K562 (cell line): Measurements from ENCODE around the gene MYO3A. TPM values are rescaled to one million over a fixed set of nuclear protein-coding genes. Genes with fewer than 3 reads are reported as not detected.

Experiments used
- ATAC-seq: fragments of 200-7000 bp; cut with Tn5 transposase; 3 replicates; pipeline ENCODE4 v1.9.1; 2020; ENCODE audit warnings: moderate library complexity
- BruUV-seq: library from RNA; stranded (reverse); fragments of 400-500 nt; replicated peaks from 2 replicates; lab custom pipeline; 2021; lab: Mats Ljungman, UMichigan
- CTCF ChIA-PET: fragments of 300-600 bp; formaldehyde crosslinking; extraction: SDS; loops from one replicate; lab custom pipeline; 2021; ENCODE audit warnings: low intra/inter-chr PET ratio; lab: Yijun Ruan, JAX
- POLR2A ChIA-PET: fragments of 300-600, 350-650 bp; sonication (Branson Sonifier 250); formaldehyde crosslinking; extraction: SDS; loops from one replicate; lab custom pipeline; 2021; ENCODE audit warnings: antibody characterized with exemption, inconsistent platforms; lab: Yijun Ruan, JAX
- DNase-seq, 4 experiments: peaks; one replicate each; pipeline versions ENCODE4 v3.0.0 to v3.0.0-alpha.2; 2011 to 2018; ENCODE audit warnings: low spot score in 3 of 4, mixed read lengths in 3 of 4; ENCODE audit errors: extremely low read depth in 1 of 4
- FAIRE-seq: peaks from 2 replicates; lab custom pipeline; 2011; peaks lifted over from hg19 to GRCh38; lab: Jason Lieb, UNC
- H2AFZ ChIP-seq: 2 replicates; pipeline ENCODE4 v1.6.0; 2011; ENCODE audit warnings: low read depth, low read length, control low read depth, inconsistent platforms
- H3K27ac ChIP-seq: fragments of 200-600 bp; 3 replicates; pipeline ENCODE4 v1.8.0; 2011; ENCODE audit warnings: low read depth, mild to moderate bottlenecking, control low read depth, inconsistent platforms, low read length, moderate library complexity, mixed read lengths; ENCODE audit errors: extremely low read depth
- H3K27me3 ChIP-seq, 2 experiments: fragments of 300-600 bp in 1 of 2; 2 replicates in 1 of 2; 3 replicates in 1 of 2; pipeline versions ENCODE4 v1.6.0 to v1.8.0; 2011; ENCODE audit warnings: inconsistent platforms in 2 of 2, low read length in 2 of 2, mild to moderate bottlenecking in 1 of 2, mixed read lengths in 1 of 2, moderate library complexity in 1 of 2; ENCODE audit not compliant: control insufficient read depth in 2 of 2, insufficient read depth in 2 of 2
- H3K36me3 ChIP-seq: fragments of 300-600 bp; 3 replicates; pipeline ENCODE4 v1.8.0; 2011; ENCODE audit warnings: mild to moderate bottlenecking, low read length, inconsistent platforms; ENCODE audit not compliant: control insufficient read depth, insufficient read depth
- H3K4me1 ChIP-seq, 2 experiments: fragments of 200-600 bp in 1 of 2; replicated peaks in 1 of 2; 2 replicates in 1 of 2; 3 replicates in 1 of 2; pipeline versions ENCODE4 v1.5.1 to v1.8.0; 2011; ENCODE audit warnings: inconsistent platforms in 2 of 2, low read length in 2 of 2, mild to moderate bottlenecking in 1 of 2, mixed read lengths in 1 of 2, moderate library complexity in 1 of 2; ENCODE audit not compliant: control insufficient read depth in 2 of 2, insufficient read depth in 2 of 2
- H3K4me2 ChIP-seq: 2 replicates; pipeline ENCODE4 v1.6.1; 2011; ENCODE audit warnings: low read length, control low read depth, inconsistent platforms, mixed read lengths; ENCODE audit not compliant: insufficient read depth
- H3K4me3 ChIP-seq: fragments of 200-600 bp; sonication (generic), shearing (Covaris generic); 2 replicates; pipeline ENCODE4 v1.5.1; 2016; ENCODE audit warnings: control low read depth, inconsistent platforms
- H3K79me2 ChIP-seq: fragments of 200-600 bp; 3 replicates; pipeline ENCODE4 v1.8.0; 2011; ENCODE audit warnings: low read length, inconsistent platforms; ENCODE audit not compliant: control insufficient read depth, insufficient read depth
- H3K9ac ChIP-seq, 2 experiments: 2 replicates each; pipeline versions ENCODE4 v1.6.0 to v1.6.1; 2011; ENCODE audit warnings: low read depth in 2 of 2, low read length in 2 of 2, control low read depth in 1 of 2, inconsistent platforms in 1 of 2, mild to moderate bottlenecking in 1 of 2, mixed read lengths in 1 of 2; ENCODE audit not compliant: insufficient read depth in 1 of 2
- H3K9me1 ChIP-seq: one replicate; pipeline ENCODE4 v1.6.0; 2011; ENCODE audit warnings: inconsistent platforms, mild to moderate bottlenecking, low read length, moderate library complexity; ENCODE audit not compliant: control insufficient read depth, insufficient read depth
- H3K9me3 ChIP-seq: replicated peaks from 2 replicates; pipeline ENCODE4 v1.5.1; 2011; ENCODE audit warnings: low read depth, low read length, inconsistent platforms; ENCODE audit not compliant: control insufficient read depth, insufficient read depth
- H4K20me1 ChIP-seq: replicated peaks from 2 replicates; pipeline ENCODE4 v1.6.1; 2011; ENCODE audit warnings: low read length, inconsistent platforms, mixed read lengths; ENCODE audit not compliant: control insufficient read depth, insufficient read depth
- ARID4B ChIP-seq: sonication (generic); formaldehyde crosslinking; IDR thresholded peaks from 2 replicates; pipeline ENCODE4 v1.8.0; 2022; ENCODE audit warnings: mild to moderate bottlenecking, missing genetic modification reagents
- CBFA2T3 ChIP-seq: fragments of 450-650 bp; IDR thresholded peaks from 2 replicates; pipeline ENCODE4 v1.6.1; 2017
- CC2D1A ChIP-seq: fragments of 450-650 bp; IDR thresholded peaks from 2 replicates; pipeline ENCODE4 v1.6.1; 2017; ENCODE audit warnings: mild to moderate bottlenecking
- CCNT2 ChIP-seq: IDR thresholded peaks from 2 replicates; pipeline ENCODE4 v1.6.1; 2011; ENCODE audit warnings: borderline replicate concordance, low read depth, mild to moderate bottlenecking, moderate library complexity, mixed read lengths, low read length; ENCODE audit not compliant: insufficient read length; ENCODE audit errors: extremely low read depth
- ELF1 ChIP-seq: fragments of 200-800 bp; sonication (Bioruptor generic); IDR thresholded peaks from 2 replicates; pipeline ENCODE4 v1.6.1; 2016; ENCODE audit warnings: missing genetic modification characterization, missing compliant biosample characterization
- EP300 ChIP-seq: IDR thresholded peaks from 2 replicates; pipeline ENCODE4 v1.6.1; 2012; ENCODE audit warnings: low read length, improper control_type of control experiment
- MLX ChIP-seq, 2 experiments: fragments of 450-650 bp in 1 of 2; sonication (generic) in 1 of 2; formaldehyde crosslinking; conservative IDR thresholded peaks; 2 replicates each; pipeline versions ENCODE4 v1.4.0 to v1.8.1; 2020 to 2022; ENCODE audit warnings: mild to moderate bottlenecking in 1 of 2, missing genetic modification reagents in 1 of 2
- MTA2 ChIP-seq: fragments of 450-650 bp; IDR thresholded peaks from 2 replicates; pipeline ENCODE4 v1.6.1; 2016; ENCODE audit warnings: low read depth
- NFIC ChIP-seq: fragments of 450-650 bp; IDR thresholded peaks from 2 replicates; pipeline ENCODE4 v1.6.1; 2017; ENCODE audit warnings: mild to moderate bottlenecking, inconsistent platforms
- PHB2 ChIP-seq: fragments of 450-650 bp; IDR thresholded peaks from 2 replicates; pipeline ENCODE4 v1.6.1; 2017; ENCODE audit warnings: low read depth
- PHTF2 ChIP-seq: fragments of 250-450 bp; sonication (Bioruptor Pico); IDR thresholded peaks from 2 replicates; pipeline ENCODE4 v1.5.0; 2021; ENCODE audit warnings: mild to moderate bottlenecking
- PML ChIP-seq: IDR thresholded peaks from 2 replicates; pipeline ENCODE4 v1.6.1; 2012; ENCODE audit warnings: low read length, inconsistent platforms
- RCOR1 ChIP-seq, 2 experiments: IDR thresholded peaks; 2 replicates each; pipeline ENCODE4 v1.6.1; 2012; ENCODE audit warnings: low read depth in 2 of 2, low read length in 2 of 2, borderline replicate concordance in 1 of 2, improper control_type of control experiment in 1 of 2
- TCFL5 ChIP-seq: fragments of 250-450 bp; sonication (Bioruptor Pico); conservative IDR thresholded peaks from 2 replicates; pipeline ENCODE4 v1.6.1; 2021; ENCODE audit warnings: mild to moderate bottlenecking, moderate library complexity, matching md5 sums
- TEAD4 ChIP-seq, 2 experiments: sonication (generic) in 1 of 2; formaldehyde crosslinking in 1 of 2; IDR thresholded peaks; 2 replicates each; pipeline versions ENCODE4 v1.6.1 to v1.8.0; 2012 to 2022; ENCODE audit warnings: borderline replicate concordance in 1 of 2, inconsistent platforms in 1 of 2, low read length in 1 of 2, mild to moderate bottlenecking in 1 of 2, missing genetic modification reagents in 1 of 2
- ZNF512 ChIP-seq: IDR thresholded peaks from 2 replicates; pipeline ENCODE4 v1.6.1; 2016; ENCODE audit warnings: missing genetic modification characterization, missing compliant biosample characterization
- ZNF707 ChIP-seq: fragments of 250-450 bp; sonication (Bioruptor Pico); conservative IDR thresholded peaks from 2 replicates; pipeline ENCODE4 v1.8.0; 2022; ENCODE audit warnings: inconsistent platforms, mild to moderate bottlenecking, moderate library complexity
- WGBS: fragments of 100-300 bp; shearing (Covaris generic); methylation state at CpG from one replicate; pipeline ENCODE4 v1.1.6; 2016; ENCODE audit warnings: low coverage, mixed read lengths; ENCODE audit not compliant: insufficient coverage; ENCODE audit errors: missing lambda C conversion rate; 5-methylcytosine and 5-hydroxymethylcytosine counted together
- in situ Hi-C: fragments of 300-500 bp; cut with MboI; formaldehyde crosslinking; loops from 4 replicates; pipeline ENCODE4 v1.15.0; 2018; ENCODE audit warnings: inconsistent platforms, mixed read lengths
- intact Hi-C: fragments of 100-400 bp; cut with micrococcal nuclease; formaldehyde crosslinking; loops from 2 replicates; pipeline ENCODE4 v1.14.2; 2022
- polyA plus RNA-seq, 8 experiments: library from polyadenylated mRNA; depleted of rRNA in 4 of 8; stranded (reverse) in 5 of 8; unstranded in 3 of 8; fragments of >200 nt; fragmentation: Nextera tagmentation in 2 of 8; fragmentation: Illumina TruSeq in 1 of 8; extraction: Ambion mirVana in 2 of 8; extraction: Trizol in 1 of 8; gene quantifications; 2 replicates each; pipeline versions ENCODE4 v1.2.1 to v1.2.3, GENCODE V29; 2011 to 2014; ENCODE audit warnings: inconsistent platforms in 1 of 8, missing spikeins in 1 of 8
- total RNA-seq, 7 experiments: library from RNA; depleted of rRNA in 6 of 7; stranded (reverse); fragments of >200 nt in 6 of 7; fragmentation: Illumina TruSeq in 2 of 7; extraction: Trizol in 2 of 7; gene quantifications; 2 replicates each; pipeline versions ENCODE4 v1.2.1 to v1.2.3, GENCODE V29; 2011 to 2021; ENCODE audit warnings: low replicate concordance in 1 of 7

The MYO3A gene
- total and polyA plus RNA-seq, 9 of the 15 experiments (the other 6 are each of a cell fraction or from before 2014, with no cell fraction given): not detected

DNA sequence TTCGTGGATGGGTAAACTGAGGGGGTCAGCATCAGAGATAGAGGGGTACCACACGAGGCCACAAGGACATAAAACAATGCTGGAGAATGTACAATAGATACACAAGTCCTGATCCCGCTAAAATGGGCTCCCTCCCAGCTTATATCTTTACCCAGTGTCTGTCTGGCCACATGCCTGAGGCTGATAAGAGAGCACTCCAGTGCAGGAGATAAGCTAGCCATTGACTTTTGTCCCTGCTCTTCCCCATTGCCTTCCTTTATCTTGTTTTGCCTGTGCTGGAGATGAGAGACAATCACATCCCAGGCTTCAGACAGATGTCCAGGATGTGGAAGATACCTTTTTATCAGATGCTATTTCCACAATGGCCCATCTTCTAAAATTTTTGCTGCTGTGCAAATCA is 288.5 kb downstream of the MYO3A start:
- Histone ChIP-seq H3K36me3 (no peaks in the 10 kb centered on the region), H4K20me1 (no peaks in the 10 kb centered on the region), H3K27me3 (peaks cover 2 to 14% of the 10 kb centered on the region in 2 experiments; a peak in 4 of 5 replicates), H3K9me1 (no peaks in the 10 kb centered on the region), H3K9me3 (no peaks in the 10 kb centered on the region), H3K4me1 (peaks cover 0 to 4% of the 10 kb centered on the region in 2 experiments; a peak in 2 of 5 replicates), H3K9ac (no peak overlapping the region), H2AFZ (no peak overlapping the region), H3K27ac (no peak overlapping the region), H3K4me2 (no peak overlapping the region), H3K79me2 (no peaks in the 10 kb centered on the region), H3K4me3 (no peak overlapping the region)
- WGBS: 0% methylated on average over 3 of the region's 3 CpGs
- ATAC-seq (peak; percentile 53; the same call in 2 of the 3 replicates), FAIRE-seq (no peak), DNase-seq (peak in 2 of 4 experiments; percentile 29 to 40)
- ChIA-PET POLR2A (no interaction called here), CTCF (no interaction called here)
- no TSS peak for BruUV-seq
- in situ Hi-C loops (no loop called here), intact Hi-C loops (no loop called here)
- peak; percentile 66 for TF ChIP-seq EP300
- peak; percentile 72; the same call in 1 of the 2 replicates for TF ChIP-seq CC2D1A
- no peak for TF ChIP-seq ZNF512
- no peak for TF ChIP-seq ARID4B
- TF ChIP-seq PML: peak; percentile 85
- peak; percentile 94 for TF ChIP-seq CBFA2T3
- TF ChIP-seq CCNT2: peak; percentile 92
- TF ChIP-seq PHTF2: no peak
- peak; percentile 87 for TF ChIP-seq NFIC
- TF ChIP-seq TCFL5 (CRISPR knock-in tag): no peak
- no peak for TF ChIP-seq MLX (CRISPR knock-in tag; conservative IDR thresholded peaks at IDR 0.05)
- TF ChIP-seq MTA2: peak; percentile 89
- peak; percentile 96 for TF ChIP-seq TEAD4 (IDR thresholded peaks at IDR 0.05; ENCODE audit: low read length)
- no peak for TF ChIP-seq TEAD4 (CRISPR knock-in tag; IDR thresholded peaks at IDR 0.05; ENCODE audit: borderline replicate concordance)
- TF ChIP-seq PHB2: peak; percentile 69; the same call in 1 of the 2 replicates
- TF ChIP-seq ZNF707: no peak
- 0 out of 2 replicates have a peak, but pooled peaks have one; percentile 23 for TF ChIP-seq ELF1
- peak in 1 of 2 experiments; percentile 77; a peak in 2 of 4 replicates for TF ChIP-seq RCOR1 (IDR thresholded peaks at IDR 0.05; ENCODE audit: borderline replicate concordance in 1 of 2, low read depth in 2 of 2, low read length in 2 of 2)
